ENCODE results near the gene PWWP2B.
"Not testable (repeated sequence)": the region's sequence is repeated elsewhere in the genome, so short reads cannot be mapped to it uniquely, and the experiment has no call there.

DNA sequence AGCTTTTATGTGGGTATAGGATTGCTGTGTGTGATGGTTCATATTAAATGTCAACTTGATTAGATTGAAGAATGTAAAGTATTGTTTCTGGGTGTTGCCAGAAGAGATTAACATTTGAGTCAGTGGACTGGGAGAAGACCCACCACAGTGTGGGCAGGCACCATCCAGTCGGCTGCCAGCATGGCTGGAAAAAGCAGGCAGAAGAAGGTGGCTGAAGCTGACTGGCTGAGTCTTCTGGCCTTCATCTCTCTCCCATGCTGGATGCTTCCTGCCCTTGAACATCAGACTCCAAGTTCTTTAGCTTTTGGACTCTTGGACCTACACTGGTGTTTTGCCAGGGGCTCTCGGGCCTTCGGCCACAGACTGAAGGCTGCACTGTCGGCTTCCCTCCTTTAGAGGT lies 16.0 kb upstream of the PWWP2B start:
- TF ChIP-seq POLR2AphosphoS5 (IDR thresholded peaks at IDR 0.05; ENCODE audit: low read depth, low read length); TCF7L2 (IDR thresholded peaks at IDR 0.05; ENCODE audit: low read depth, low read length); SIN3A (IDR thresholded peaks at IDR 0.05; ENCODE audit: borderline replicate concordance, insufficient read depth, low read depth, low read length): not testable (repeated sequence)
- TF ChIP-seq, protein P1, sequence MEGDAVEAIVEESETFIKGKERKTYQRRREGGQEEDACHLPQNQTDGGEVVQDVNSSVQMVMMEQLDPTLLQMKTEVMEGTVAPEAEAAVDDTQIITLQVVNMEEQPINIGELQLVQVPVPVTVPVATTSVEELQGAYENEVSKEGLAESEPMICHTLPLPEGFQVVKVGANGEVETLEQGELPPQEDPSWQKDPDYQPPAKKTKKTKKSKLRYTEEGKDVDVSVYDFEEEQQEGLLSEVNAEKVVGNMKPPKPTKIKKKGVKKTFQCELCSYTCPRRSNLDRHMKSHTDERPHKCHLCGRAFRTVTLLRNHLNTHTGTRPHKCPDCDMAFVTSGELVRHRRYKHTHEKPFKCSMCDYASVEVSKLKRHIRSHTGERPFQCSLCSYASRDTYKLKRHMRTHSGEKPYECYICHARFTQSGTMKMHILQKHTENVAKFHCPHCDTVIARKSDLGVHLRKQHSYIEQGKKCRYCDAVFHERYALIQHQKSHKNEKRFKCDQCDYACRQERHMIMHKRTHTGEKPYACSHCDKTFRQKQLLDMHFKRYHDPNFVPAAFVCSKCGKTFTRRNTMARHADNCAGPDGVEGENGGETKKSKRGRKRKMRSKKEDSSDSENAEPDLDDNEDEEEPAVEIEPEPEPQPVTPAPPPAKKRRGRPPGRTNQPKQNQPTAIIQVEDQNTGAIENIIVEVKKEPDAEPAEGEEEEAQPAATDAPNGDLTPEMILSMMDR (IDR thresholded peaks at IDR 0.05) = not testable (repeated sequence)
- TF ChIP-seq, protein P2, sequence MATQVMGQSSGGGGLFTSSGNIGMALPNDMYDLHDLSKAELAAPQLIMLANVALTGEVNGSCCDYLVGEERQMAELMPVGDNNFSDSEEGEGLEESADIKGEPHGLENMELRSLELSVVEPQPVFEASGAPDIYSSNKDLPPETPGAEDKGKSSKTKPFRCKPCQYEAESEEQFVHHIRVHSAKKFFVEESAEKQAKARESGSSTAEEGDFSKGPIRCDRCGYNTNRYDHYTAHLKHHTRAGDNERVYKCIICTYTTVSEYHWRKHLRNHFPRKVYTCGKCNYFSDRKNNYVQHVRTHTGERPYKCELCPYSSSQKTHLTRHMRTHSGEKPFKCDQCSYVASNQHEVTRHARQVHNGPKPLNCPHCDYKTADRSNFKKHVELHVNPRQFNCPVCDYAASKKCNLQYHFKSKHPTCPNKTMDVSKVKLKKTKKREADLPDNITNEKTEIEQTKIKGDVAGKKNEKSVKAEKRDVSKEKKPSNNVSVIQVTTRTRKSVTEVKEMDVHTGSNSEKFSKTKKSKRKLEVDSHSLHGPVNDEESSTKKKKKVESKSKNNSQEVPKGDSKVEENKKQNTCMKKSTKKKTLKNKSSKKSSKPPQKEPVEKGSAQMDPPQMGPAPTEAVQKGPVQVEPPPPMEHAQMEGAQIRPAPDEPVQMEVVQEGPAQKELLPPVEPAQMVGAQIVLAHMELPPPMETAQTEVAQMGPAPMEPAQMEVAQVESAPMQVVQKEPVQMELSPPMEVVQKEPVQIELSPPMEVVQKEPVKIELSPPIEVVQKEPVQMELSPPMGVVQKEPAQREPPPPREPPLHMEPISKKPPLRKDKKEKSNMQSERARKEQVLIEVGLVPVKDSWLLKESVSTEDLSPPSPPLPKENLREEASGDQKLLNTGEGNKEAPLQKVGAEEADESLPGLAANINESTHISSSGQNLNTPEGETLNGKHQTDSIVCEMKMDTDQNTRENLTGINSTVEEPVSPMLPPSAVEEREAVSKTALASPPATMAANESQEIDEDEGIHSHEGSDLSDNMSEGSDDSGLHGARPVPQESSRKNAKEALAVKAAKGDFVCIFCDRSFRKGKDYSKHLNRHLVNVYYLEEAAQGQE (IDR thresholded peaks at IDR 0.05; ENCODE audit: insufficient read depth in 1 of 2, low read depth in 2 of 2, low read length in 1 of 2) = not testable (repeated sequence)

Measured in Panc1 (cell line).